GM18520 (cell line): ENCODE results near the gene KCNE2.

ENCODE experiments used
- ATAC-seq: cut with Tn5 transposase; IDR thresholded peaks from one replicate; pipeline ENCODE4 v1.9.1; 2021; ENCODE audit not compliant: unreplicated experiment

KCNE2 gene

GRCh38 chr21:34363733-34364132 is at the start of gene KCNE2:
Gene KCNE2 (plus strand): TSS chr21:34364006. CDS start chr21:34370479, 6,473 bp downstream.
- ATAC-seq, result no peak

GRCh38 chr21:34319585-34319984 is 44.2 kb upstream of the KCNE2 start:
- ATAC-seq, result no peak

- ATAC-seq, result no peak
Observed at GRCh38 chr21:34320011-34320410, 43.8 kb upstream of the KCNE2 start.

- no peak for ATAC-seq
Observed at GRCh38 chr21:34330055-34330454, 33.8 kb upstream of the KCNE2 start.

GRCh38 chr21:34331726-34332125 is 32.1 kb upstream of the KCNE2 start:
- ATAC-seq, result no peak

- ATAC-seq, result no peak
Observed at GRCh38 chr21:34332347-34332746, 31.5 kb upstream of the KCNE2 start.

GRCh38 chr21:34333121-34333739 is 30.6 kb upstream of the KCNE2 start:
- ATAC-seq, result no peak

GRCh38 chr21:34335316-34335715 is 28.5 kb upstream of the KCNE2 start:
- ATAC-seq, result no peak

GRCh38 chr21:34336245-34336644 is 27.6 kb upstream of the KCNE2 start:
- ATAC-seq, result no peak

- no peak for ATAC-seq
Observed at GRCh38 chr21:34336756-34337391, 26.9 kb upstream of the KCNE2 start.

- ATAC-seq, result no peak
Observed at GRCh38 chr21:34337741-34338140, 26.1 kb upstream of the KCNE2 start.

GRCh38 chr21:34338226-34338625 is 25.6 kb upstream of the KCNE2 start:
- no peak for ATAC-seq

GRCh38 chr21:34340061-34340460 is 23.7 kb upstream of the KCNE2 start:
- ATAC-seq, result no peak

- ATAC-seq, result no peak
Observed at GRCh38 chr21:34342476-34342875, 21.3 kb upstream of the KCNE2 start.

GRCh38 chr21:34343347-34343746 is 20.5 kb upstream of the KCNE2 start:
- ATAC-seq, result no peak

- no peak for ATAC-seq
Observed at GRCh38 chr21:34343838-34344381, 19.9 kb upstream of the KCNE2 start.

- ATAC-seq, result no peak
Observed at GRCh38 chr21:34344584-34344983, 19.2 kb upstream of the KCNE2 start.

GRCh38 chr21:34345091-34345871 is 18.5 kb upstream of the KCNE2 start:
- no peak for ATAC-seq

GRCh38 chr21:34345892-34346291 is 17.9 kb upstream of the KCNE2 start:
- ATAC-seq, result no peak

GRCh38 chr21:34348890-34349519 is 14.8 kb upstream of the KCNE2 start:
- no peak for ATAC-seq

- ATAC-seq, result peak; percentile 67
Observed at GRCh38 chr21:34351786-34352241, 12.0 kb upstream of the KCNE2 start.
